Prostate gland (tissue), 2 donors: ENCODE results near the gene DOCK2.

Experiments
- CTCF ChIP-seq, 4 experiments: fragments of 200-600 bp in 2 of 4; fragments of 450-650 bp in 2 of 4; sonication (generic) in 2 of 4; IDR thresholded peaks; 1 replicate in 3 of 4; 2 replicates in 1 of 4; pipeline ENCODE4 v1.5.1; 2016 to 2019; ENCODE audit warnings: antibody characterized with exemption in 4 of 4, mild to moderate bottlenecking in 2 of 4, moderate library complexity in 2 of 4
- POLR2A ChIP-seq: fragments of 450-650 bp; IDR thresholded peaks from one replicate; pipeline ENCODE4 v1.6.1; 2016; ENCODE audit warnings: antibody characterized with exemption, mild to moderate bottlenecking
- POLR2AphosphoS5 ChIP-seq: sonication (generic); formaldehyde crosslinking; IDR thresholded peaks from one replicate; pipeline ENCODE4 v1.6.1; 2017; ENCODE audit warnings: antibody characterized with exemption

GRCh38 chr5:170069512-170069911 lies 432.4 kb downstream of the DOCK2 start:
- no peak for TF ChIP-seq CTCF (IDR thresholded peaks at IDR 0.05)
- no peak for TF ChIP-seq POLR2AphosphoS5
- no peak for TF ChIP-seq POLR2A
